ENCODE measurements around the gene GRIP1.

DNA sequence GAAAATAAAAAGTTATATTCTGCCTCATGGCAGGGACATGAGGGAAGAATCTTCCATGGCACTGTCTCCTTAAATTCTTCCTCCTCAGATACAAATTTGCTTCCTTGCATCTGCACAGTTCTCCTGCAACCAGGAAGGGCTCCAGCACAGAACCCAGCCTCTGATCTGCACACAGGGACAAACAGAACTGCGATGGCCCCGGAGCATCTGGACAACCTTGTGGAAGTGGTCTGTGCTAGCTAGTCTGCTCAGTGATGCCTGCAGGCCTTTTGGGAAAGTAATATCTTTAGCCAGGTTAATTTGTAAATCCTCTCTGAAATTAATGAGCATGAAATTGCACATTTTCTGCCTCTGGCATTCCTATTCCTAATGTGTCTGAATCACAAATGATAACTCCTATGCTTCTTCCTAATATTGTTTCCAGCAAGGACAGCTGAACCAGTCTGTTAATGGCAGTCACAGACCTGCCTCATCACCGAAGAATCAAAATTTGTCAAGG, 74.8 kb downstream of the GRIP1 start:
- TF ChIP-seq, protein P1, sequence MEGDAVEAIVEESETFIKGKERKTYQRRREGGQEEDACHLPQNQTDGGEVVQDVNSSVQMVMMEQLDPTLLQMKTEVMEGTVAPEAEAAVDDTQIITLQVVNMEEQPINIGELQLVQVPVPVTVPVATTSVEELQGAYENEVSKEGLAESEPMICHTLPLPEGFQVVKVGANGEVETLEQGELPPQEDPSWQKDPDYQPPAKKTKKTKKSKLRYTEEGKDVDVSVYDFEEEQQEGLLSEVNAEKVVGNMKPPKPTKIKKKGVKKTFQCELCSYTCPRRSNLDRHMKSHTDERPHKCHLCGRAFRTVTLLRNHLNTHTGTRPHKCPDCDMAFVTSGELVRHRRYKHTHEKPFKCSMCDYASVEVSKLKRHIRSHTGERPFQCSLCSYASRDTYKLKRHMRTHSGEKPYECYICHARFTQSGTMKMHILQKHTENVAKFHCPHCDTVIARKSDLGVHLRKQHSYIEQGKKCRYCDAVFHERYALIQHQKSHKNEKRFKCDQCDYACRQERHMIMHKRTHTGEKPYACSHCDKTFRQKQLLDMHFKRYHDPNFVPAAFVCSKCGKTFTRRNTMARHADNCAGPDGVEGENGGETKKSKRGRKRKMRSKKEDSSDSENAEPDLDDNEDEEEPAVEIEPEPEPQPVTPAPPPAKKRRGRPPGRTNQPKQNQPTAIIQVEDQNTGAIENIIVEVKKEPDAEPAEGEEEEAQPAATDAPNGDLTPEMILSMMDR (IDR thresholded peaks at IDR 0.05; ENCODE audit: insufficient read depth, low read length, poor library complexity, severe bottlenecking): no peak
- no peak for TF ChIP-seq EZH2phosphoT487 (conservative IDR thresholded peaks at IDR 0.05; ENCODE audit: low read length)

All from SU-DHL-6 (cell line).